DMS79 (cell line): ENCODE results near the gene MAN1B1.
A peak's percentile ranks its signal among the peaks of the same experiment; 100 is the strongest.

ENCODE experiments used
- DNase-seq: peaks from one replicate; lab custom pipeline; 2025; lab: John Stamatoyannopoulos, UW

MAN1B1 gene

GRCh38 chr9:137068539-137069507 is 18.0 kb upstream of the MAN1B1 start:
- DNase-seq: no peak

GRCh38 chr9:137069508-137070091 is 17.2 kb upstream of the MAN1B1 start:
- no peak for DNase-seq

GRCh38 chr9:137070201-137070905 is 16.4 kb upstream of the MAN1B1 start, which contains the start of gene SAPCD2:
SAPCD2 (minus strand) TSS chr9:137070557; CDS start chr9:137070460, 97 bp downstream.
- DNase-seq: peak; percentile 91

- DNase-seq: peak; percentile 88
Measured at GRCh38 chr9:137070906-137071275, 15.9 kb upstream of the MAN1B1 start.

- DNase-seq: no peak
Measured at GRCh38 chr9:137071282-137071681, 15.5 kb upstream of the MAN1B1 start.

GRCh38 chr9:137073992-137074399 is 12.8 kb upstream of the MAN1B1 start:
- DNase-seq: no peak

- DNase-seq: no peak
Measured at GRCh38 chr9:137074657-137075274, 12.0 kb upstream of the MAN1B1 start.

- DNase-seq: no peak
Measured at GRCh38 chr9:137075275-137075775, 11.5 kb upstream of the MAN1B1 start.

- DNase-seq: no peak
Measured at GRCh38 chr9:137076636-137077009, 10.2 kb upstream of the MAN1B1 start.

- no peak for DNase-seq
Measured at GRCh38 chr9:137077010-137077747, 9.6 kb upstream of the MAN1B1 start, which contains the start of gene UAP1L1. UAP1L1 (plus strand) TSS chr9:137077517; CDS start chr9:137077533, 16 bp downstream.

GRCh38 chr9:137077758-137078693 is 8.8 kb upstream of the MAN1B1 start:
- no peak for DNase-seq

GRCh38 chr9:137078701-137079400 is 7.9 kb upstream of the MAN1B1 start:
- DNase-seq: no peak

- DNase-seq: no peak
Measured at GRCh38 chr9:137079401-137079787, 7.4 kb upstream of the MAN1B1 start.

- DNase-seq: no peak
Measured at GRCh38 chr9:137080260-137081122, 6.3 kb upstream of the MAN1B1 start.

GRCh38 chr9:137082222-137082924 is 4.4 kb upstream of the MAN1B1 start:
- DNase-seq: no peak

GRCh38 chr9:137082925-137083290 is 3.9 kb upstream of the MAN1B1 start:
- no peak for DNase-seq

- DNase-seq: no peak
Measured at GRCh38 chr9:137083394-137084004, 3.3 kb upstream of the MAN1B1 start.
